SK-N-SH treated with all-trans-retinoic acid at 6 μM for 48 hours (cell line): ENCODE results near the gene UNC5C.

Experiments used
- ATAC-seq: fragments of 200-7000 bp; cut with Tn5 transposase; 3 replicates; pipeline ENCODE4 v1.9.1; 2020; ENCODE audit warnings: mild to moderate bottlenecking, moderate library complexity
- BACH2 ChIP-seq: fragments of 250-450 bp; sonication (Bioruptor Pico); IDR thresholded peaks from 2 replicates; pipeline ENCODE4 v1.9.0; 2021; ENCODE audit warnings: mild to moderate bottlenecking, borderline replicate concordance
- CREB5 ChIP-seq: fragments of 250-450 bp; sonication (Bioruptor Pico); IDR thresholded peaks from 2 replicates; pipeline ENCODE4 v1.5.1; 2020; ENCODE audit warnings: low read depth, mild to moderate bottlenecking, moderate library complexity
- CSDC2 ChIP-seq: fragments of 250-450 bp; sonication (Bioruptor Pico); IDR thresholded peaks from 2 replicates; pipeline ENCODE4 v1.5.0; 2020; ENCODE audit warnings: mild to moderate bottlenecking, moderate library complexity
- CSRNP3 ChIP-seq: fragments of 250-450 bp; sonication (Bioruptor Pico); IDR thresholded peaks from 2 replicates; pipeline ENCODE4 v1.5.1; 2021; ENCODE audit warnings: mild to moderate bottlenecking, moderate library complexity
- ESRRG ChIP-seq: fragments of 250-450 bp; sonication (Bioruptor Pico); IDR thresholded peaks from 2 replicates; pipeline ENCODE4 v1.6.1; 2021; ENCODE audit warnings: mild to moderate bottlenecking
- GLIS3 ChIP-seq: fragments of 250-450 bp; sonication (Bioruptor Pico); IDR thresholded peaks from 2 replicates; pipeline ENCODE4 v1.5.0; 2020; ENCODE audit warnings: mild to moderate bottlenecking, moderate library complexity
- ISL1 ChIP-seq: fragments of 250-450 bp; sonication (Bioruptor Pico); IDR thresholded peaks from 2 replicates; pipeline ENCODE4 v2.1.2; 2022; ENCODE audit warnings: mild to moderate bottlenecking, moderate library complexity
- OSR1 ChIP-seq: fragments of 250-450 bp; sonication (Bioruptor Pico); IDR thresholded peaks from 2 replicates; pipeline ENCODE4 v1.8.0; 2022; ENCODE audit warnings: moderate library complexity, mild to moderate bottlenecking, inconsistent platforms
- POU6F1 ChIP-seq: fragments of 250-450 bp; sonication (Bioruptor Pico); IDR thresholded peaks from 2 replicates; pipeline ENCODE4 v1.8.0; 2021; ENCODE audit warnings: low read depth, mild to moderate bottlenecking, moderate library complexity, borderline replicate concordance
- PPARA ChIP-seq: fragments of 250-450 bp; sonication (Bioruptor Pico); IDR thresholded peaks from 2 replicates; pipeline ENCODE4 v1.5.0; 2020; ENCODE audit warnings: mild to moderate bottlenecking, borderline replicate concordance
- RARB ChIP-seq: fragments of 250-450 bp; sonication (Bioruptor Pico); IDR thresholded peaks from 2 replicates; pipeline ENCODE4 v1.8.0; 2021; ENCODE audit warnings: mild to moderate bottlenecking, moderate library complexity
- SNAI2 ChIP-seq: fragments of 250-450 bp; sonication (Bioruptor Pico); IDR thresholded peaks from 2 replicates; pipeline ENCODE4 v1.5.0; 2020; ENCODE audit warnings: mild to moderate bottlenecking, moderate library complexity
- TCF4 ChIP-seq: fragments of 250-450 bp; sonication (Bioruptor Pico); IDR thresholded peaks from 2 replicates; pipeline ENCODE4 v1.8.0; 2021; ENCODE audit warnings: mild to moderate bottlenecking, moderate library complexity, borderline replicate concordance
- TOX ChIP-seq: fragments of 250-450 bp; sonication (Bioruptor Pico); IDR thresholded peaks from 2 replicates; pipeline ENCODE4 v1.8.0; 2021; ENCODE audit warnings: mild to moderate bottlenecking, moderate library complexity, borderline replicate concordance
- TSHZ2 ChIP-seq: fragments of 250-450 bp; sonication (Bioruptor Pico); IDR thresholded peaks from 2 replicates; pipeline ENCODE4 v1.5.0; 2020; ENCODE audit warnings: mild to moderate bottlenecking, moderate library complexity
- ZC3H10 ChIP-seq: fragments of 250-450 bp; sonication (Bioruptor Pico); IDR thresholded peaks from 2 replicates; pipeline ENCODE4 v1.5.1; 2021; ENCODE audit warnings: mild to moderate bottlenecking, moderate library complexity
- ZFP3 ChIP-seq: fragments of 250-450 bp; sonication (Bioruptor Pico); IDR thresholded peaks from 2 replicates; pipeline ENCODE4 v1.5.0; 2020; ENCODE audit warnings: mild to moderate bottlenecking, moderate library complexity
- ZFP30 ChIP-seq: fragments of 450-650 bp; formaldehyde crosslinking; IDR thresholded peaks from 2 replicates; pipeline ENCODE4 v1.5.0; 2022; ENCODE audit warnings: mild to moderate bottlenecking, moderate library complexity
- ZNF565 ChIP-seq: fragments of 450-650 bp; formaldehyde crosslinking; conservative IDR thresholded peaks from 2 replicates; pipeline ENCODE4 v1.5.0; 2020; ENCODE audit warnings: low read depth, mild to moderate bottlenecking, moderate library complexity
- ZNF70 ChIP-seq: fragments of 450-650 bp; formaldehyde crosslinking; IDR thresholded peaks from 2 replicates; pipeline ENCODE4 v1.5.0; 2020; ENCODE audit warnings: mild to moderate bottlenecking, moderate library complexity
- ZNF8 ChIP-seq: fragments of 450-650 bp; formaldehyde crosslinking; IDR thresholded peaks from 2 replicates; pipeline ENCODE4 v1.5.0; 2020; ENCODE audit warnings: mild to moderate bottlenecking, moderate library complexity
- TF ChIP-seq, protein P1 (sequence below): fragments of 250-450 bp; sonication (Bioruptor Pico); IDR thresholded peaks from 2 replicates; pipeline ENCODE4 v1.8.0; 2020; ENCODE audit warnings: mild to moderate bottlenecking, moderate library complexity, borderline replicate concordance

UNC5C gene

DNA sequence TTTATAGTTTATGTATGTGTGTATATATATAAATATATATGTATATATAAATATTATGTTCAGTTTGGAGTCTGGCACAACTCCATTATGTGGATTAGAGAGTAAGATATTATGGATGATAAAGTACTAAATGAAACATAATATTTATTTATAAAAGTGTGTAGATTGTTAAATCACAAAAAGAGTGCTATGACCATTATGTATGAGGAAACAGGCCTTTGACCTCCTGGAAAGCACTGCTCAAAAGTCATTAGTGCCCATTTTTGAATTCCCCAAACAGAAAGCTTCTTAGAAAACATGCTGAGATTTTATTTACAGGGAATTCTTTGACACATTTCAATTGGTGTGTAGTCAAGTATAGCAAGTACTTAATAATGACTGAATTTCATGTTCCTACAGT, 391.2 kb downstream of the UNC5C start:
- ATAC-seq = no peak
- TF ChIP-seq TOX (CRISPR knock-in tag) (no peak), ZNF70 (CRISPR knock-in tag) (no peak), GLIS3 (CRISPR knock-in tag) (no peak), OSR1 (no peak), CSDC2 (no peak), ZNF565 (no peak), RARB (CRISPR knock-in tag) (no peak), CREB5 (no peak), ZNF8 (CRISPR knock-in tag) (no peak), ZC3H10 (CRISPR knock-in tag) (no peak), PPARA (CRISPR knock-in tag) (no peak), CSRNP3 (no peak), SNAI2 (CRISPR knock-in tag) (no peak), POU6F1 (CRISPR knock-in tag) (no peak), TSHZ2 (CRISPR knock-in tag) (no peak), BACH2 (CRISPR knock-in tag) (no peak), ZFP30 (no peak), ESRRG (no peak), ZFP3 (CRISPR knock-in tag) (no peak)
- TF ChIP-seq, protein P1, sequence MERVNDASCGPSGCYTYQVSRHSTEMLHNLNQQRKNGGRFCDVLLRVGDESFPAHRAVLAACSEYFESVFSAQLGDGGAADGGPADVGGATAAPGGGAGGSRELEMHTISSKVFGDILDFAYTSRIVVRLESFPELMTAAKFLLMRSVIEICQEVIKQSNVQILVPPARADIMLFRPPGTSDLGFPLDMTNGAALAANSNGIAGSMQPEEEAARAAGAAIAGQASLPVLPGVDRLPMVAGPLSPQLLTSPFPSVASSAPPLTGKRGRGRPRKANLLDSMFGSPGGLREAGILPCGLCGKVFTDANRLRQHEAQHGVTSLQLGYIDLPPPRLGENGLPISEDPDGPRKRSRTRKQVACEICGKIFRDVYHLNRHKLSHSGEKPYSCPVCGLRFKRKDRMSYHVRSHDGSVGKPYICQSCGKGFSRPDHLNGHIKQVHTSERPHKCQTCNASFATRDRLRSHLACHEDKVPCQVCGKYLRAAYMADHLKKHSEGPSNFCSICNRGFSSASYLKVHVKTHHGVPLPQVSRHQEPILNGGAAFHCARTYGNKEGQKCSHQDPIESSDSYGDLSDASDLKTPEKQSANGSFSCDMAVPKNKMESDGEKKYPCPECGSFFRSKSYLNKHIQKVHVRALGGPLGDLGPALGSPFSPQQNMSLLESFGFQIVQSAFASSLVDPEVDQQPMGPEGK = no peak

DNA sequence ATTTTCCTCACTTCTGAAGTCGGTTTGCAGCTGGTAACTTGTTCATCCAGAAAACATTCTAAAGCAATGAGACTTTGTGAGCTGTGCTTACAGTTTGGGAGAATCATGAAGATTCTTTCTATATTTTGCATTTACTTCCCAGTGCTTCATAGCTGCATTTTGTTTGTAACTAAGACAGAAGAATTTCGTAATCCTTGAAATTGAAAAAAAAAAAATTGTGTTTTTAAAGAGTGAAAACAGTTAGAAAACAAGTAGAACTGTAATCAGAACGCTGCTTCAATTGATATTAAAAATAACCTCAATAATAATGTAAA, 392.4 kb downstream of the UNC5C start:
- no peak; the same call in 1 of the 3 replicates for ATAC-seq
- TF ChIP-seq TCF4 (no peak), ISL1 (no peak), GLIS3 (CRISPR knock-in tag) (no peak), OSR1 (no peak), CSRNP3 (no peak), ZFP3 (CRISPR knock-in tag) (no peak), ZNF565 (no peak), TSHZ2 (CRISPR knock-in tag) (no peak), ESRRG (no peak), ZNF70 (CRISPR knock-in tag) (no peak), CSDC2 (no peak), POU6F1 (CRISPR knock-in tag) (no peak), ZC3H10 (CRISPR knock-in tag) (no peak), ZNF8 (CRISPR knock-in tag) (no peak)
- TF ChIP-seq, protein P1 = no peak
